Nucleus accumbens (tissue), 56 donors: ENCODE measurements around the gene GPR21.

ENCODE experiments used
- DNase-seq, 56 donors: peaks; one replicate each; lab custom pipeline; 2025; lab: John Stamatoyannopoulos, UW

GPR21 gene

GRCh38 chr9:123062351-123063176 lies 29.1 kb downstream of the GPR21 start:
- no peak for DNase-seq

GRCh38 chr9:123063177-123063598 lies 29.7 kb downstream of the GPR21 start:
- no peak for DNase-seq

DNA sequence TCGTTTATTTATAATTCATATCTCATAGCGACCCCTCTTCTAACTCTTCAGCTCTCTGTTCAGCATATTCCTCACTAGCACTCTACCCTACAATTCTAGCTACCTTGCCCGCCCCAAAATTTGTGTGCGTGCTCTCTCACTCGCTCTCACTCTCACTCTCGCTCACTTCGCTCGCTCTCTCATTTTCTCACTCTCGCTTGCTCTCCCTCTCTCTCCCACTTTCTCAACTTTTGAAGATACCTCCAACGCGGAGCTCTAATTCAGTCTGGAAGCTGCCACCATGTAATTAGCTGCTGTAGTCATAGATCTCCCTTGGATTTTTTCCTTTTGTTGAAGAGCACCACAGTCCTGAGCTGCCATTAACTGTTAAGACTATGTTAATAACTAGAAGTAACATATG lies 30.4 kb downstream of the GPR21 start:
- peak in 1 of 56 donors; percentile 14 for DNase-seq

- DNase-seq, result no peak
These were observed 31.2 kb downstream of the GPR21 start for GRCh38 chr9:123064716-123065115.

DNA sequence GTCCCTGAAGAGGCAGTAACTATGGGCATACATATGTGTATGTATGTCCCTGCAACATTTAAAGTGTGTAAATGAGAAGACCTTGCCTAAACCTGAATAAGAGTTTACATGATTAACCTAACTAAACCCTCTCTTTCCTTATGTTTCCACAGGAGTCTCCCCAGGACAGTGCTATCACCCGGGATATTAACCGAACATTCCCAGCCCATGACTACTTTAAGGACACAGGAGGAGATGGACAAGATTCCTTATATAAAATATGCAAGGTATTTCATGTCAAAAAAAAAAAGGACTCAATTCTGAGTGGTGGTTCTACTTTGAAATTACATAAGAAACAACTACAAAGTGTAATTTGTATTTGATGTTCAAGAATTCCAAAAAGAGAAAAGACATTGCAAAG lies 31.7 kb downstream of the GPR21 start:
- DNase-seq, result no peak

- DNase-seq, result no peak
These were observed 33.7 kb downstream of the GPR21 start for GRCh38 chr9:123067136-123067535.

DNA sequence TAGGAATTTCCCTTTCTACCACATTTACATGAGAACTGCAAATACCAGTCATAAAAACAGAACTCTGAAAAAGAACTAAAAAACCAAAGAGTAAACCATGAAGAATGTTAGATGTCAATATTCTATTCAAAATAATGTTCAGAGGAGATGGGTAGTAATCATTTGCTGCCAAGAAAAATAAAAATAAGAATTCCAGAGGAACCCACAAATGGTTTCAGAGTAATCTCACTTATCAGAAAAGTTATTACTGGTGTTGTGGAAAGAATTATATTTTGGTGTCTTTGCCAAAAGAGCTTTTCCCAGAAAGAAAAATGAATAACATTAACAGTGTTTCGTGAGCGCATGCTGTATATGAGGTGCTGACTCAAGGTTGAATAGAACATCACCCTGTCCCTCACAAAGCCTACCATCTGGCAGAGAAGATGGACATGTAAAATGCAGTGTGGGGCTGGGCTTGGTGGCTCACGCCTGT lies 35.6 kb downstream of the GPR21 start:
- no peak for DNase-seq

- DNase-seq, result no peak
These were observed 36.7 kb downstream of the GPR21 start for GRCh38 chr9:123070198-123070597.

- DNase-seq, result peak in 4 of 56 donors; percentile 21 to 28 (median 27)
These were observed 39.0 kb downstream of the GPR21 start for GRCh38 chr9:123072407-123072995.

GRCh38 chr9:123073441-123073840 lies 40.0 kb downstream of the GPR21 start:
- no peak for DNase-seq

- DNase-seq, result no peak
These were observed 40.5 kb downstream of the GPR21 start for GRCh38 chr9:123073991-123074422.

DNA sequence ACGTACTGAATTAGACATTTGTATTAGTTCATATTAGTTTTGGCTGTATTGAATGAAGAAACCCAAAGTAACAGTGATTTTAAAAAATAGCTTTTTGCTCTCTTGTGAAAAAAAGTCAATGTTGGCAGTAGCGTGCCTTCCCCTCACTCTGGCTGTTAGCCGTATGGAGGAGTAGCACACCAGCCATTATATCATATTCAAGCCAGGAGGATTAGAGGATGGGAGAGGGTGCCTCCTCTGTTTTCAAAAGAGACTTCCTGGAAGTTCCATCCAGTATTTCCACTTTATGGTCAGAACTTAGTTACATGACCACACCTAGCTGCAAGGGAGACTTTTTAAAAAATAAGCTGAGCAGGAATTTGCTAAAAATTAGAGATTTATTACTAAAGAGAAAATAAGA lies 41.2 kb downstream of the GPR21 start:
- no peak for DNase-seq

- DNase-seq, result no peak
These were observed 47.0 kb downstream of the GPR21 start for GRCh38 chr9:123080444-123080843.

GRCh38 chr9:123081824-123082223 lies 48.4 kb downstream of the GPR21 start:
- no peak for DNase-seq

GRCh38 chr9:123083680-123084079 lies 50.2 kb downstream of the GPR21 start:
- no peak for DNase-seq

DNA sequence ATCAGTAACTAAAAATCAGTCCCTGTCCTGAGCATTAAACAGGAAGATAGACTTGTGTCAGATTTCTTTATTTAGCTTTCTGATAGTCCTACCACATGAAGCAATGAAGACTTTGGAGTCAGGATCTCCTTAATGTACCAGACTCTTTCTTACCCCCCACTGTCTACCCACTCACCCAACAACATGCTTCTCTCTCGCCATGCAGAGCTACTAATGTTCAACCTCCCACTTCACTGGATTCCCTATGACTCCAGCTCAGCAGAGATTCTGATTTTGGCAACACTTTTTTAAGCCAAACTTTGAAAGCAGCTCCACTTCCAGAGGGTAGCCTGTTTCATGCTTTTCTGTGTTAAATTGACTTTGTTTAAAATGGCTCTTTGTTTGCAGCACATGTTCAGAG lies 50.8 kb downstream of the GPR21 start:
- DNase-seq, result peak in 1 of 56 donors; percentile 21
